K562 (cell line): ENCODE measurements around the gene SLC4A11. TPM values are rescaled to one million over a fixed set of nuclear protein-coding genes. Genes with fewer than 3 reads are reported as not detected.

ENCODE experiments used
- CBFA2T2 ChIP-seq: fragments of 450-650 bp; conservative IDR thresholded peaks from 2 replicates; pipeline ENCODE4 v1.6.1; 2017; ENCODE audit warnings: mild to moderate bottlenecking
- CREB1 ChIP-seq, 2 experiments: sonication (generic) in 1 of 2; formaldehyde crosslinking in 1 of 2; IDR thresholded peaks; 2 replicates each; pipeline versions ENCODE4 v1.6.1 to v1.8.0; 2012 to 2022; ENCODE audit warnings: inconsistent platforms in 1 of 2, mild to moderate bottlenecking in 1 of 2, missing genetic modification reagents in 1 of 2, moderate library complexity in 1 of 2
- ELK3 ChIP-seq: fragments of 450-650 bp; formaldehyde crosslinking; IDR thresholded peaks from 2 replicates; pipeline ENCODE4 v1.4.0; 2020; ENCODE audit warnings: mild to moderate bottlenecking
- ERF ChIP-seq: fragments of 450-650 bp; formaldehyde crosslinking; IDR thresholded peaks from 2 replicates; pipeline ENCODE4 v1.4.0; 2020; ENCODE audit warnings: mild to moderate bottlenecking, mixed read lengths
- HEY1 ChIP-seq: fragments of 250-450 bp; sonication (Bioruptor Pico); IDR thresholded peaks from 2 replicates; pipeline ENCODE4 v1.5.0; 2020; ENCODE audit warnings: mild to moderate bottlenecking, moderate library complexity, borderline replicate concordance
- HOMEZ ChIP-seq: fragments of 250-450 bp; sonication (Bioruptor Pico); IDR thresholded peaks from 2 replicates; pipeline ENCODE4 v1.4.0; 2020; ENCODE audit warnings: mild to moderate bottlenecking, moderate library complexity
- KAT7 ChIP-seq: sonication (generic); formaldehyde crosslinking; IDR thresholded peaks from 2 replicates; pipeline ENCODE4 v1.8.0; 2022; ENCODE audit warnings: missing genetic modification reagents, mild to moderate bottlenecking, borderline replicate concordance
- PTBP1 ChIP-seq: fragments of 200-400 bp; formaldehyde crosslinking; IDR thresholded peaks from 2 replicates; pipeline ENCODE4 v1.6.1; 2017; ENCODE audit warnings: low read depth, low read length
- SMAD4 ChIP-seq: fragments of 250-450 bp; sonication (Bioruptor Pico); conservative IDR thresholded peaks from 2 replicates; pipeline ENCODE4 v1.8.0; 2021; ENCODE audit warnings: inconsistent platforms, mild to moderate bottlenecking, moderate library complexity
- SRF ChIP-seq, 2 experiments: fragments of 250-450, 450-650 bp in 1 of 2; sonication (Bioruptor Pico) in 1 of 2; sonication (generic) in 1 of 2; formaldehyde crosslinking; IDR thresholded peaks; 2 replicates each; pipeline versions ENCODE4 v1.5.0 to v1.5.1; 2020 to 2022; ENCODE audit warnings: mild to moderate bottlenecking in 1 of 2, missing genetic modification reagents in 1 of 2
- ZNF232 ChIP-seq: sonication (generic); formaldehyde crosslinking; IDR thresholded peaks from 2 replicates; pipeline ENCODE4 v1.8.0; 2022; ENCODE audit warnings: mild to moderate bottlenecking, missing genetic modification reagents
- polyA plus RNA-seq, 8 experiments: library from polyadenylated mRNA; depleted of rRNA in 4 of 8; stranded (reverse) in 5 of 8; unstranded in 3 of 8; fragments of >200 nt; fragmentation: Nextera tagmentation in 2 of 8; fragmentation: Illumina TruSeq in 1 of 8; extraction: Ambion mirVana in 2 of 8; extraction: Trizol in 1 of 8; gene quantifications; 2 replicates each; pipeline versions ENCODE4 v1.2.1 to v1.2.3, GENCODE V29; 2011 to 2014; ENCODE audit warnings: inconsistent platforms in 1 of 8, missing spikeins in 1 of 8
- total RNA-seq, 7 experiments: library from RNA; depleted of rRNA in 6 of 7; stranded (reverse); fragments of >200 nt in 6 of 7; fragmentation: Illumina TruSeq in 2 of 7; extraction: Trizol in 2 of 7; gene quantifications; 2 replicates each; pipeline versions ENCODE4 v1.2.1 to v1.2.3, GENCODE V29; 2011 to 2021; ENCODE audit warnings: low replicate concordance in 1 of 7
- TF ChIP-seq, protein P1 (sequence below), 2 experiments: fragments of 150-350 bp in 1 of 2; IDR thresholded peaks; 2 replicates each; pipeline ENCODE4 v1.6.1; 2012 to 2016; ENCODE audit warnings: low read depth in 2 of 2, low read length in 2 of 2, mild to moderate bottlenecking in 1 of 2, moderate library complexity in 1 of 2
- TF ChIP-seq, protein P2 (sequence below): fragments of 250-450 bp; sonication (Bioruptor Pico); IDR thresholded peaks from 2 replicates; pipeline ENCODE4 v1.6.1; 2021; ENCODE audit warnings: mild to moderate bottlenecking
- TF ChIP-seq, protein P3 (sequence below): fragments of 450-650 bp; IDR thresholded peaks from 2 replicates; pipeline ENCODE4 v1.6.1; 2016; ENCODE audit warnings: low read depth, mild to moderate bottlenecking, moderate library complexity
- TF ChIP-seq, protein P4 (sequence below): fragments of 450-650 bp; formaldehyde crosslinking; conservative IDR thresholded peaks from 2 replicates; pipeline ENCODE4 v1.4.0; 2022; ENCODE audit warnings: mild to moderate bottlenecking, missing genetic modification characterization
- TF ChIP-seq, protein P5 (sequence below), 2 experiments: fragments of 450-650 bp in 1 of 2; sonication (generic) in 1 of 2; formaldehyde crosslinking in 1 of 2; IDR thresholded peaks in 1 of 2; conservative IDR thresholded peaks in 1 of 2; 2 replicates each; pipeline versions ENCODE4 v1.6.1 to v1.8.1; 2016 to 2023; ENCODE audit warnings: mild to moderate bottlenecking in 2 of 2, moderate library complexity in 2 of 2, inconsistent platforms in 1 of 2, missing genetic modification reagents in 1 of 2

The SLC4A11 gene
- total and polyA plus RNA-seq, 9 of the 15 experiments (the other 6 are each of a cell fraction or from before 2014, with no cell fraction given) = 0.10 to 2.0 (median 0.20) TPM

DNA sequence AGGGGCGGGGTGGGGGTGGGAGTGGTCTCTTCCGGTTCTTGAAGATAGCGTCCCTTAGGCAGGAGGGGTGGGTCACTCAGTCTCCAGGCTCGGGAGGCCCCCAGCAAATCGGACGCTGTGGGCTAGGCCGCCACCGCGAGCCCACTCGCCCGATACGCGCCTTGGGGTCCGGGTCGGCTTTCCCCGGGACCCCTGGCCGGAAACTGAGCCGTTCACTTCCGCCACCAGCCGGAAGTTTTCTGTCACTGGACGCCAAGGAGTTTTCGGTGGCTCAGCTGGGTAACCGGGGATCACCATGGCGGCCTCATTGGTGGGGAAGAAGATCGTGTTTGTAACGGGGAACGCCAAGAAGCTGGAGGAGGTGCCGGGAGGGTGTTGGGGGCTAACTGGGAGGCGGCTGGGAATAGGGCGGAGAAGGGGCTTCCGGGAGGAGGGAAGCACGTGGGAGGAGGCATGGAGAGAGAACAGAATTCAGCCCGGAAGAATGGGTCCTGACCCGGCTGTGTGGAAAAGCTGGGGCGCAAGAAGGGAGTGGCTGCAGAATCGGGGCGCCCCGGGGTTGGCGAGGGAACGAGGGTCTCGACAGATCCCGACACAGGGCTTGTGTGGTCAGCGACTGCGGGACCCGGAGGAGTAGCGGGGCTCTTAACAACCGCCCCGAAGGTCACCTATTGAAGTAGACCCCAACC is 29.6 kb downstream of the SLC4A11 start, which contains the start of gene ITPA (continued):
- TF ChIP-seq, protein P1, sequence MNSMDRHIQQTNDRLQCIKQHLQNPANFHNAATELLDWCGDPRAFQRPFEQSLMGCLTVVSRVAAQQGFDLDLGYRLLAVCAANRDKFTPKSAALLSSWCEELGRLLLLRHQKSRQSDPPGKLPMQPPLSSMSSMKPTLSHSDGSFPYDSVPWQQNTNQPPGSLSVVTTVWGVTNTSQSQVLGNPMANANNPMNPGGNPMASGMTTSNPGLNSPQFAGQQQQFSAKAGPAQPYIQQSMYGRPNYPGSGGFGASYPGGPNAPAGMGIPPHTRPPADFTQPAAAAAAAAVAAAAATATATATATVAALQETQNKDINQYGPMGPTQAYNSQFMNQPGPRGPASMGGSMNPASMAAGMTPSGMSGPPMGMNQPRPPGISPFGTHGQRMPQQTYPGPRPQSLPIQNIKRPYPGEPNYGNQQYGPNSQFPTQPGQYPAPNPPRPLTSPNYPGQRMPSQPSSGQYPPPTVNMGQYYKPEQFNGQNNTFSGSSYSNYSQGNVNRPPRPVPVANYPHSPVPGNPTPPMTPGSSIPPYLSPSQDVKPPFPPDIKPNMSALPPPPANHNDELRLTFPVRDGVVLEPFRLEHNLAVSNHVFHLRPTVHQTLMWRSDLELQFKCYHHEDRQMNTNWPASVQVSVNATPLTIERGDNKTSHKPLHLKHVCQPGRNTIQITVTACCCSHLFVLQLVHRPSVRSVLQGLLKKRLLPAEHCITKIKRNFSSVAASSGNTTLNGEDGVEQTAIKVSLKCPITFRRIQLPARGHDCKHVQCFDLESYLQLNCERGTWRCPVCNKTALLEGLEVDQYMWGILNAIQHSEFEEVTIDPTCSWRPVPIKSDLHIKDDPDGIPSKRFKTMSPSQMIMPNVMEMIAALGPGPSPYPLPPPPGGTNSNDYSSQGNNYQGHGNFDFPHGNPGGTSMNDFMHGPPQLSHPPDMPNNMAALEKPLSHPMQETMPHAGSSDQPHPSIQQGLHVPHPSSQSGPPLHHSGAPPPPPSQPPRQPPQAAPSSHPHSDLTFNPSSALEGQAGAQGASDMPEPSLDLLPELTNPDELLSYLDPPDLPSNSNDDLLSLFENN (IDR thresholded peaks at IDR 0.05; ENCODE audit: low read depth in 2 of 2, low read length in 2 of 2) = no peak
- TF ChIP-seq ERF (CRISPR knock-in tag) = no peak
- TF ChIP-seq SRF (CRISPR knock-in tag; IDR thresholded peaks at IDR 0.05) = no peak
- no peak for TF ChIP-seq ZNF232
- no peak for TF ChIP-seq SMAD4 (CRISPR knock-in tag)
- TF ChIP-seq CREB1 (IDR thresholded peaks at IDR 0.05) = no peak
- no peak for TF ChIP-seq CREB1 (CRISPR knock-in tag; IDR thresholded peaks at IDR 0.05)
- TF ChIP-seq, protein P2, sequence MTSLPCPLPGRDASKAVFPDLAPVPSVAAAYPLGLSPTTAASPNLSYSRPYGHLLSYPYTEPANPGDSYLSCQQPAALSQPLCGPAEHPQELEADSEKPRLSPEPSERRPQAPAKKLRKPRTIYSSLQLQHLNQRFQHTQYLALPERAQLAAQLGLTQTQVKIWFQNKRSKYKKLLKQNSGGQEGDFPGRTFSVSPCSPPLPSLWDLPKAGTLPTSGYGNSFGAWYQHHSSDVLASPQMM (CRISPR knock-in tag) = no peak
- no peak for TF ChIP-seq PTBP1
- no peak for TF ChIP-seq ELK3
- TF ChIP-seq, protein P3, sequence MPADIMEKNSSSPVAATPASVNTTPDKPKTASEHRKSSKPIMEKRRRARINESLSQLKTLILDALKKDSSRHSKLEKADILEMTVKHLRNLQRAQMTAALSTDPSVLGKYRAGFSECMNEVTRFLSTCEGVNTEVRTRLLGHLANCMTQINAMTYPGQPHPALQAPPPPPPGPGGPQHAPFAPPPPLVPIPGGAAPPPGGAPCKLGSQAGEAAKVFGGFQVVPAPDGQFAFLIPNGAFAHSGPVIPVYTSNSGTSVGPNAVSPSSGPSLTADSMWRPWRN = no peak
- TF ChIP-seq CBFA2T2 = no peak
- TF ChIP-seq, protein P4, sequence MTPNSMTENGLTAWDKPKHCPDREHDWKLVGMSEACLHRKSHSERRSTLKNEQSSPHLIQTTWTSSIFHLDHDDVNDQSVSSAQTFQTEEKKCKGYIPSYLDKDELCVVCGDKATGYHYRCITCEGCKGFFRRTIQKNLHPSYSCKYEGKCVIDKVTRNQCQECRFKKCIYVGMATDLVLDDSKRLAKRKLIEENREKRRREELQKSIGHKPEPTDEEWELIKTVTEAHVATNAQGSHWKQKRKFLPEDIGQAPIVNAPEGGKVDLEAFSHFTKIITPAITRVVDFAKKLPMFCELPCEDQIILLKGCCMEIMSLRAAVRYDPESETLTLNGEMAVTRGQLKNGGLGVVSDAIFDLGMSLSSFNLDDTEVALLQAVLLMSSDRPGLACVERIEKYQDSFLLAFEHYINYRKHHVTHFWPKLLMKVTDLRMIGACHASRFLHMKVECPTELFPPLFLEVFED (CRISPR knock-in tag) = no peak
- TF ChIP-seq, protein P5, sequence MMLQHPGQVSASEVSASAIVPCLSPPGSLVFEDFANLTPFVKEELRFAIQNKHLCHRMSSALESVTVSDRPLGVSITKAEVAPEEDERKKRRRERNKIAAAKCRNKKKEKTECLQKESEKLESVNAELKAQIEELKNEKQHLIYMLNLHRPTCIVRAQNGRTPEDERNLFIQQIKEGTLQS (IDR thresholded peaks at IDR 0.05) = no peak
- TF ChIP-seq, protein P5 (CRISPR knock-in tag; conservative IDR thresholded peaks at IDR 0.05) = no peak
- no peak for TF ChIP-seq KAT7 (CRISPR knock-in tag)
- no peak for TF ChIP-seq HOMEZ (CRISPR knock-in tag)
- TF ChIP-seq HEY1 (CRISPR knock-in tag) = no peak
